HepG2 (cell line): ENCODE measurements around the gene FAM156A. TPM values are rescaled to one million over a fixed set of nuclear protein-coding genes. Genes with fewer than 3 reads are reported as not detected.

Source experiments
- ATAC-seq: fragments of 200-7000 bp; cut with Tn5 transposase; 3 replicates; pipeline ENCODE4 v1.9.1; 2020; ENCODE audit warnings: mild to moderate bottlenecking, moderate library complexity
- BruUV-seq: library from RNA; stranded (reverse); fragments of 400-500 nt; replicated peaks from 2 replicates; lab custom pipeline; 2021; lab: Mats Ljungman, UMichigan
- CTCF ChIA-PET: fragments of 300-600 bp; formaldehyde crosslinking; extraction: SDS; loops from one replicate; lab custom pipeline; 2021; ENCODE audit warnings: low total read pairs, inconsistent platforms, low intra/inter-chr PET ratio; lab: Yijun Ruan, JAX
- POLR2A ChIA-PET: fragments of 350-600 bp; sonication (Branson Sonifier 250); formaldehyde crosslinking; loops from one replicate; lab custom pipeline; 2020; ENCODE audit warnings: antibody characterized with exemption, inconsistent platforms; lab: Yijun Ruan, JAX
- DNase-seq: peaks from one replicate; pipeline ENCODE4 v3.0.0-alpha.2; 2015; ENCODE audit warnings: low spot score
- FAIRE-seq: peaks from 3 replicates; lab custom pipeline; 2011; peaks lifted over from hg19 to GRCh38; lab: Jason Lieb, UNC
- H2AFZ ChIP-seq: one replicate; pipeline ENCODE4 v1.6.1; 2011; ENCODE audit warnings: low read length, inconsistent platforms
- H3K27ac ChIP-seq: fragments of 300-600 bp; 3 replicates; pipeline ENCODE4 v1.8.0; 2011; ENCODE audit warnings: mixed run types, mild to moderate bottlenecking, mixed read lengths, low read length, inconsistent platforms; ENCODE audit not compliant: insufficient read depth; ENCODE audit errors: extremely low read length
- H3K27me3 ChIP-seq, 2 experiments: fragments of 200-600 bp in 1 of 2; 2 replicates in 1 of 2; 3 replicates in 1 of 2; pipeline versions ENCODE4 v1.6.0 to v1.8.0; 2011; ENCODE audit warnings: low read length in 2 of 2, mild to moderate bottlenecking in 2 of 2, moderate library complexity in 2 of 2, inconsistent platforms in 1 of 2; ENCODE audit not compliant: insufficient read depth in 2 of 2, control insufficient read depth in 1 of 2
- H3K36me3 ChIP-seq, 2 experiments: fragments of 200-600 bp in 1 of 2; replicated peaks in 1 of 2; 2 replicates in 1 of 2; 3 replicates in 1 of 2; pipeline versions ENCODE4 v1.5.1 to v1.8.0; 2011; ENCODE audit warnings: low read length in 2 of 2, inconsistent platforms in 1 of 2; ENCODE audit not compliant: insufficient read depth in 2 of 2, control insufficient read depth in 1 of 2
- H3K4me1 ChIP-seq: 2 replicates; pipeline ENCODE4 v1.5.1; 2012; ENCODE audit warnings: low read length, inconsistent platforms; ENCODE audit not compliant: insufficient read depth
- H3K4me2 ChIP-seq: 2 replicates; pipeline ENCODE4 v1.6.0; 2011; ENCODE audit warnings: low read depth, low read length, inconsistent platforms
- H3K4me3 ChIP-seq, 3 experiments: fragments of 200-600 bp in 1 of 3; sonication (generic), shearing (Covaris generic) in 1 of 3; replicated peaks in 1 of 3; 2 replicates each; pipeline ENCODE4 v1.5.1; 2011 to 2016; ENCODE audit warnings: low read length in 3 of 3, inconsistent platforms in 2 of 3, low read depth in 2 of 3, mild to moderate bottlenecking in 2 of 3, control low read depth in 1 of 3, mixed read lengths in 1 of 3; ENCODE audit not compliant: insufficient read depth in 1 of 3
- H3K79me2 ChIP-seq: one replicate; pipeline ENCODE4 v1.6.1; 2011; ENCODE audit warnings: low read length, inconsistent platforms; ENCODE audit not compliant: insufficient read depth
- H3K9ac ChIP-seq: 2 replicates; pipeline ENCODE4 v1.6.0; 2011; ENCODE audit warnings: mild to moderate bottlenecking, low read depth, low read length, inconsistent platforms; ENCODE audit not compliant: insufficient read depth
- H3K9me3 ChIP-seq: 2 replicates; pipeline ENCODE4 v1.5.1; 2012; ENCODE audit warnings: mild to moderate bottlenecking, low read length
- H4K20me1 ChIP-seq: 2 replicates; pipeline ENCODE4 v1.6.0; 2011; ENCODE audit warnings: inconsistent platforms, mild to moderate bottlenecking, low read length, moderate library complexity; ENCODE audit not compliant: insufficient read depth
- EP300 ChIP-seq, 3 experiments: sonication (generic) in 1 of 3; formaldehyde crosslinking in 1 of 3; IDR thresholded peaks; 2 replicates each; pipeline versions ENCODE4 v1.5.1 to v1.6.1; 2011 to 2020; ENCODE audit warnings: low read depth in 2 of 3, low read length in 2 of 3, borderline replicate concordance in 1 of 3, improper control_type of control experiment in 1 of 3, mild to moderate bottlenecking in 1 of 3, missing genetic modification reagents in 1 of 3, moderate library complexity in 1 of 3
- HCFC1 ChIP-seq: fragments of 150-350 bp; IDR thresholded peaks from 2 replicates; pipeline ENCODE4 v1.6.1; 2014; ENCODE audit warnings: low read depth, low read length
- KMT2A ChIP-seq: sonication (generic); formaldehyde crosslinking; IDR thresholded peaks from 2 replicates; pipeline ENCODE4 v1.4.0; 2020; ENCODE audit warnings: missing genetic modification reagents
- MIXL1 ChIP-seq: IDR thresholded peaks from 2 replicates; pipeline ENCODE4 v1.6.1; 2016
- ZNF230 ChIP-seq: sonication (generic); formaldehyde crosslinking; IDR thresholded peaks from 2 replicates; pipeline ENCODE4 v1.4.0; 2020; ENCODE audit warnings: mild to moderate bottlenecking, missing genetic modification reagents
- ZNF703 ChIP-seq: sonication (generic); formaldehyde crosslinking; IDR thresholded peaks from 2 replicates; pipeline ENCODE4 v1.5.1; 2020; ENCODE audit warnings: missing genetic modification reagents, mild to moderate bottlenecking, moderate library complexity, borderline replicate concordance
- ZSCAN29 ChIP-seq: sonication (generic); formaldehyde crosslinking; conservative IDR thresholded peaks from 2 replicates; pipeline ENCODE4 v1.4.0; 2020; ENCODE audit warnings: mild to moderate bottlenecking, missing genetic modification reagents
- WGBS: methylation state at CpG from one replicate; pipeline ENCODE4 v1.1.6; 2017; ENCODE audit warnings: low lambda C conversion rate; 5-methylcytosine and 5-hydroxymethylcytosine counted together
- in situ Hi-C: cut with HindIII; loops from 2 replicates; pipeline ENCODE4 v1.10.0; 2017; ENCODE audit warnings: low pct_unique_long_range_greater_than_20kb; ENCODE audit not compliant: extremely low pct_ligation_motif_present
- intact Hi-C: fragments of 100-400 bp; cut with micrococcal nuclease; formaldehyde crosslinking; loops from one replicate; pipeline ENCODE4 v1.10.0; 2022; ENCODE audit not compliant: unreplicated experiment
- polyA plus RNA-seq, 8 experiments: library from polyadenylated mRNA; depleted of rRNA in 3 of 8; stranded (reverse) in 7 of 8; unstranded in 1 of 8; fragments of >200 nt; fragmentation: Illumina TruSeq in 4 of 8; extraction: Trizol in 4 of 8; gene quantifications; 2 replicates each; pipeline versions ENCODE4 v1.2.1 to v1.2.3, GENCODE V29; 2011 to 2016; ENCODE audit warnings: low read depth in 4 of 8, missing spikeins in 1 of 8, mixed read lengths in 1 of 8; ENCODE audit not compliant: insufficient read depth in 1 of 8
- total RNA-seq, 5 experiments: library from RNA; depleted of rRNA; stranded (reverse); fragments of >200 nt; fragmentation: Illumina TruSeq; extraction: Trizol; gene quantifications; 2 replicates each; pipeline ENCODE4 v1.2.3, GENCODE V29; 2016; ENCODE audit warnings: low read depth in 1 of 5
- TF ChIP-seq, protein P1 (sequence below): sonication (generic); formaldehyde crosslinking; IDR thresholded peaks from 2 replicates; pipeline ENCODE4 v1.4.0; 2020; ENCODE audit warnings: missing genetic modification reagents, low read depth, mild to moderate bottlenecking, borderline replicate concordance
- TF ChIP-seq, protein P2 (sequence below): sonication (generic); formaldehyde crosslinking; IDR thresholded peaks from 2 replicates; pipeline ENCODE4 v1.4.0; 2020; ENCODE audit warnings: low read depth, mild to moderate bottlenecking, missing genetic modification reagents
- TF ChIP-seq, protein P3 (sequence below): sonication (generic); formaldehyde crosslinking; IDR thresholded peaks from 2 replicates; pipeline ENCODE4 v1.9.0; 2022; ENCODE audit warnings: missing genetic modification reagents, mild to moderate bottlenecking, borderline replicate concordance
- TF ChIP-seq, protein P4 (sequence below): sonication (generic); formaldehyde crosslinking; IDR thresholded peaks from 2 replicates; pipeline ENCODE4 v1.4.0; 2020; ENCODE audit warnings: missing genetic modification reagents
- TF ChIP-seq, protein P5 (sequence below): sonication (generic); formaldehyde crosslinking; IDR thresholded peaks from 2 replicates; pipeline ENCODE4; 2020; ENCODE audit warnings: missing genetic modification reagents, mild to moderate bottlenecking, borderline replicate concordance

The FAM156A gene
- total and polyA plus RNA-seq, 2 of the 13 experiments (the other 11 are each of a cell fraction or from before 2014, with no cell fraction given): 15.4 to 53.8 TPM

DNA sequence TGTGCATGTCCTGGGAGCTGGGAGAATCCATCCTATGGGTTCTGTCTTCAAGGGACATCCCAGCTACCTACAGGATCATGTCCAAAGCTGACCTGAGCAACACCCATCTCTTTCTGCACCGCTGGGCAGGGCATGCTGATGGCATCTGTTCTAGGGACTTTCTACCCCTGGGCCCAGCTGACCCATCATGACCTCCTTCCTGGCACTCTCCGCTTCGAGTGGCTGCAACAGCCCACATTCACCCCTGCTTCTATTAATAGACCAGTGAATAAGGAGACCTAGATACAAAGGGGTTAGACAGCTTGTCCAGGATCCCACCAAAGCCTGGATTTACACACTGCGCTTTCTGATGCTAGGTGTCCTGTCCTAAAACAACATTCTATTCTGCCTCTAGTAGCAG is 45.7 kb upstream of the FAM156A start:
- FAIRE-seq (no peak), DNase-seq (no peak), ATAC-seq (no peak)
- no TSS peak for BruUV-seq
- no peaks in the 10 kb centered on the region for H3K79me2 ChIP-seq
- ChIA-PET CTCF (no interaction called here), POLR2A (no interaction called here)
- intact Hi-C loops: no loop called here
- no peaks in the 10 kb centered on the region for H4K20me1 ChIP-seq
- no peaks in the 10 kb centered on the region for H3K9me3 ChIP-seq
- no peaks in the 10 kb centered on the region for H3K4me1 ChIP-seq
- H3K27me3 ChIP-seq: 0 out of 5 replicates have a peak, but pooled peaks cover 0 to 5% of the 10 kb centered on the region in 2 experiments
- in situ Hi-C loops: no loop called here
- no peak overlapping the region for H3K4me3 ChIP-seq
- no CpG with 5 or more reads among the region's 4 CpGs for WGBS
- H3K9ac ChIP-seq: no peak overlapping the region
- TF ChIP-seq ZSCAN29 (CRISPR knock-in tag) (no peak), KMT2A (CRISPR knock-in tag) (no peak), ZNF230 (CRISPR knock-in tag) (no peak), HCFC1 (no peak), ZNF703 (CRISPR knock-in tag) (no peak), MIXL1 (CRISPR knock-in tag) (no peak), EP300 (IDR thresholded peaks at IDR 0.05; ENCODE audit: low read depth in 2 of 2, low read length in 2 of 2) (no peak), EP300 (CRISPR knock-in tag; IDR thresholded peaks at IDR 0.05; ENCODE audit: borderline replicate concordance) (no peak)
- TF ChIP-seq, protein P1, sequence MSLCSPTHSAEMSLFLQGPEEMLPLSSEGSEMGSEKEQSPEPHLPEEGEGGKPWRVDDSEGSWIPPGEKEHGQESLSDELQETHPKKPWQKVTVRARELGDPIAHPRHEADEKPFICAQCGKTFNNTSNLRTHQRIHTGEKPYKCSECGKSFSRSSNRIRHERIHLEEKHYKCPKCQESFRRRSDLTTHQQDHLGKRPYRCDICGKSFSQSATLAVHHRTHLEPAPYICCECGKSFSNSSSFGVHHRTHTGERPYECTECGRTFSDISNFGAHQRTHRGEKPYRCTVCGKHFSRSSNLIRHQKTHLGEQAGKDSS (CRISPR knock-in tag): no peak
- TF ChIP-seq, protein P2, sequence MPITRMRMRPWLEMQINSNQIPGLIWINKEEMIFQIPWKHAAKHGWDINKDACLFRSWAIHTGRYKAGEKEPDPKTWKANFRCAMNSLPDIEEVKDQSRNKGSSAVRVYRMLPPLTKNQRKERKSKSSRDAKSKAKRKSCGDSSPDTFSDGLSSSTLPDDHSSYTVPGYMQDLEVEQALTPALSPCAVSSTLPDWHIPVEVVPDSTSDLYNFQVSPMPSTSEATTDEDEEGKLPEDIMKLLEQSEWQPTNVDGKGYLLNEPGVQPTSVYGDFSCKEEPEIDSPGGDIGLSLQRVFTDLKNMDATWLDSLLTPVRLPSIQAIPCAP (CRISPR knock-in tag): no peak
- TF ChIP-seq, protein P3, sequence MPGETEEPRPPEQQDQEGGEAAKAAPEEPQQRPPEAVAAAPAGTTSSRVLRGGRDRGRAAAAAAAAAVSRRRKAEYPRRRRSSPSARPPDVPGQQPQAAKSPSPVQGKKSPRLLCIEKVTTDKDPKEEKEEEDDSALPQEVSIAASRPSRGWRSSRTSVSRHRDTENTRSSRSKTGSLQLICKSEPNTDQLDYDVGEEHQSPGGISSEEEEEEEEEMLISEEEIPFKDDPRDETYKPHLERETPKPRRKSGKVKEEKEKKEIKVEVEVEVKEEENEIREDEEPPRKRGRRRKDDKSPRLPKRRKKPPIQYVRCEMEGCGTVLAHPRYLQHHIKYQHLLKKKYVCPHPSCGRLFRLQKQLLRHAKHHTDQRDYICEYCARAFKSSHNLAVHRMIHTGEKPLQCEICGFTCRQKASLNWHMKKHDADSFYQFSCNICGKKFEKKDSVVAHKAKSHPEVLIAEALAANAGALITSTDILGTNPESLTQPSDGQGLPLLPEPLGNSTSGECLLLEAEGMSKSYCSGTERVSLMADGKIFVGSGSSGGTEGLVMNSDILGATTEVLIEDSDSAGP (CRISPR knock-in tag): no peak
- TF ChIP-seq, protein P4, sequence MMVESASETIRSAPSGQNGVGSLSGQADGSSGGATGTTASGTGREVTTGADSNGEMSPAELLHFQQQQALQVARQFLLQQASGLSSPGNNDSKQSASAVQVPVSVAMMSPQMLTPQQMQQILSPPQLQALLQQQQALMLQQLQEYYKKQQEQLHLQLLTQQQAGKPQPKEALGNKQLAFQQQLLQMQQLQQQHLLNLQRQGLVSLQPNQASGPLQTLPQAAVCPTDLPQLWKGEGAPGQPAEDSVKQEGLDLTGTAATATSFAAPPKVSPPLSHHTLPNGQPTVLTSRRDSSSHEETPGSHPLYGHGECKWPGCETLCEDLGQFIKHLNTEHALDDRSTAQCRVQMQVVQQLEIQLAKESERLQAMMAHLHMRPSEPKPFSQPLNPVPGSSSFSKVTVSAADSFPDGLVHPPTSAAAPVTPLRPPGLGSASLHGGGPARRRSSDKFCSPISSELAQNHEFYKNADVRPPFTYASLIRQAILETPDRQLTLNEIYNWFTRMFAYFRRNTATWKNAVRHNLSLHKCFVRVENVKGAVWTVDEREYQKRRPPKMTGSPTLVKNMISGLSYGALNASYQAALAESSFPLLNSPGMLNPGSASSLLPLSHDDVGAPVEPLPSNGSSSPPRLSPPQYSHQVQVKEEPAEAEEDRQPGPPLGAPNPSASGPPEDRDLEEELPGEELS: no peak
- TF ChIP-seq, protein P5, sequence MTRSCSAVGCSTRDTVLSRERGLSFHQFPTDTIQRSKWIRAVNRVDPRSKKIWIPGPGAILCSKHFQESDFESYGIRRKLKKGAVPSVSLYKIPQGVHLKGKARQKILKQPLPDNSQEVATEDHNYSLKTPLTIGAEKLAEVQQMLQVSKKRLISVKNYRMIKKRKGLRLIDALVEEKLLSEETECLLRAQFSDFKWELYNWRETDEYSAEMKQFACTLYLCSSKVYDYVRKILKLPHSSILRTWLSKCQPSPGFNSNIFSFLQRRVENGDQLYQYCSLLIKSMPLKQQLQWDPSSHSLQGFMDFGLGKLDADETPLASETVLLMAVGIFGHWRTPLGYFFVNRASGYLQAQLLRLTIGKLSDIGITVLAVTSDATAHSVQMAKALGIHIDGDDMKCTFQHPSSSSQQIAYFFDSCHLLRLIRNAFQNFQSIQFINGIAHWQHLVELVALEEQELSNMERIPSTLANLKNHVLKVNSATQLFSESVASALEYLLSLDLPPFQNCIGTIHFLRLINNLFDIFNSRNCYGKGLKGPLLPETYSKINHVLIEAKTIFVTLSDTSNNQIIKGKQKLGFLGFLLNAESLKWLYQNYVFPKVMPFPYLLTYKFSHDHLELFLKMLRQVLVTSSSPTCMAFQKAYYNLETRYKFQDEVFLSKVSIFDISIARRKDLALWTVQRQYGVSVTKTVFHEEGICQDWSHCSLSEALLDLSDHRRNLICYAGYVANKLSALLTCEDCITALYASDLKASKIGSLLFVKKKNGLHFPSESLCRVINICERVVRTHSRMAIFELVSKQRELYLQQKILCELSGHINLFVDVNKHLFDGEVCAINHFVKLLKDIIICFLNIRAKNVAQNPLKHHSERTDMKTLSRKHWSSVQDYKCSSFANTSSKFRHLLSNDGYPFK (CRISPR knock-in tag): no peak
- H3K4me2 ChIP-seq: no peak overlapping the region
- H3K36me3 ChIP-seq: no peaks in the 10 kb centered on the region
- no peak overlapping the region for H2AFZ ChIP-seq
- no peak overlapping the region for H3K27ac ChIP-seq
